Skeletal muscle cell (primary cell): ENCODE data around the gene STAT5B.
"Not testable (repeated sequence)": the region's sequence is repeated elsewhere in the genome, so short reads cannot be mapped to it uniquely, and the experiment has no call there.

Experiments used
- DNase-seq: peaks from one replicate; pipeline ENCODE4 v3.0.0-alpha.2; 2010; ENCODE audit warnings: low read depth
- H3K4me3 ChIP-seq: 2 replicates; pipeline ENCODE4 v1.5.1; 2011; ENCODE audit warnings: low read depth, mild to moderate bottlenecking, control low read depth, low read length, moderate library complexity

The STAT5B gene

GRCh38 chr17:42187833-42188232 lies 88.4 kb downstream of the STAT5B start:
- DNase-seq, result no peak
- H3K4me3 ChIP-seq, result no peak overlapping the region

- not testable (repeated sequence) for H3K4me3 ChIP-seq, DNase-seq
Measured at GRCh38 chr17:42186191-42186590, 90.0 kb downstream of the STAT5B start.

DNA sequence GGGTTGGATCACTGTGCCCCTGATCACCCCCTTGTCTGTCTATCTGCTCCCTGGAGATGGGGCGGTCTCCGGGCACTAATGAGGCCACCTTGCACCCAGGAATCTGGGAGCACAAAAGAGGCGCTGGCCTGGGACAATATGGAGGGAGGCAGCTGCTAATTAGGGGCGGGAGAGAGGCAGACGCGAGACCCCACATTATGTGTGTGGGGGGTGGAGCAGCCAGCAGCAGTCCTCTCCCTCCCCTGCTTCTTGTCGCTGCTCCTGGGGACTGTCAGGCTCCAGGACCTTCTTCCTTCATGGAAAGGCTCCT lies 90.6 kb downstream of the STAT5B start:
- H3K4me3 ChIP-seq, result no peak overlapping the region
- DNase-seq, result no peak

DNA sequence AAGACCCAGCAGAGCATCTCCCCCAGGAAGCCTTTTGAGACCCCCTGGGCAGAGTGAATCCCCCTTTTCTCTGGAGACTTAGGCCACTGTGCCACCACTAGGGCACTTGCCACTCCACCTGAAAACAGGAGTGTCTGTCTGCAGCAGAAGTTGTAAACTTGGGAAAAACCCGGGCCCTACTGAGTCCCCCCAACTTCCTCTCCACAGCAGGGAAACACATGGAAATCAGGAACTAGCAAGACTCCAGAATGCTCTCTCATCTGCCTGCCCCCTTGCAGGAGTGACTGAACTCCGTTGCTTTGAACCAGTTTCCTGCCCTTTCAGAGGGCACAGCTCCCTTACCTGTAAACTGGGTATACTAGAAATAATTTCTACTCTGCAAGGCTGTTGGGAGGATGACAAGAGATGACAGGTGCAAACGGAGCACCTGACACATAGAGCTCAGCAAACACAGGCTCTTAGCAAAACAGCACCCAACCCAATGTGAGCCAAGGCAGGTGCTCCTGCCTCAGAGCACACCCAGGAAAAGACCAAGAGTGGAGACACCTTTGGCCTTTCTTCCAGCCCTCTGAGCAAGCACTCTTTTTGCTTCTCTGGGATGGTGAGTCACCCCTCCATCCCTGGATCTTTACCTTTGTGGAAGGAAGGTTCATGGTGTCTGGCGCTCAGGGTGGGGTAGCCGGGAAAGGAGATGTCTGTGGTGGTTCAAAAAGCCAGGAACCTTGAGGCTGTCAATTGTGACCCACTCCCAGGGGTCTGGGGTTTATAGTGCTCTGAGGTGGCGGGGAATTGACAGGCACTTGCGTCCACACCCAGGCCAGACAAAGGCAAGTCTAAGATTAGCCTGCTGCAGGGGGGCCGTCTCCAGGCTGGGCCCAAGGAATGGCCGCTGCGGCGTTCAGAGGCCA lies 91.2 kb downstream of the STAT5B start, which contains the start of gene HCRT:
Gene HCRT, minus strand, starts transcription at position 740 of the 908 bp plus-strand sequence. Its CDS starts 87 bp downstream, at position 653.
- DNase-seq, result no peak
- H3K4me3 ChIP-seq, result peak within 1 kb of the TSS; percentile 56

DNA sequence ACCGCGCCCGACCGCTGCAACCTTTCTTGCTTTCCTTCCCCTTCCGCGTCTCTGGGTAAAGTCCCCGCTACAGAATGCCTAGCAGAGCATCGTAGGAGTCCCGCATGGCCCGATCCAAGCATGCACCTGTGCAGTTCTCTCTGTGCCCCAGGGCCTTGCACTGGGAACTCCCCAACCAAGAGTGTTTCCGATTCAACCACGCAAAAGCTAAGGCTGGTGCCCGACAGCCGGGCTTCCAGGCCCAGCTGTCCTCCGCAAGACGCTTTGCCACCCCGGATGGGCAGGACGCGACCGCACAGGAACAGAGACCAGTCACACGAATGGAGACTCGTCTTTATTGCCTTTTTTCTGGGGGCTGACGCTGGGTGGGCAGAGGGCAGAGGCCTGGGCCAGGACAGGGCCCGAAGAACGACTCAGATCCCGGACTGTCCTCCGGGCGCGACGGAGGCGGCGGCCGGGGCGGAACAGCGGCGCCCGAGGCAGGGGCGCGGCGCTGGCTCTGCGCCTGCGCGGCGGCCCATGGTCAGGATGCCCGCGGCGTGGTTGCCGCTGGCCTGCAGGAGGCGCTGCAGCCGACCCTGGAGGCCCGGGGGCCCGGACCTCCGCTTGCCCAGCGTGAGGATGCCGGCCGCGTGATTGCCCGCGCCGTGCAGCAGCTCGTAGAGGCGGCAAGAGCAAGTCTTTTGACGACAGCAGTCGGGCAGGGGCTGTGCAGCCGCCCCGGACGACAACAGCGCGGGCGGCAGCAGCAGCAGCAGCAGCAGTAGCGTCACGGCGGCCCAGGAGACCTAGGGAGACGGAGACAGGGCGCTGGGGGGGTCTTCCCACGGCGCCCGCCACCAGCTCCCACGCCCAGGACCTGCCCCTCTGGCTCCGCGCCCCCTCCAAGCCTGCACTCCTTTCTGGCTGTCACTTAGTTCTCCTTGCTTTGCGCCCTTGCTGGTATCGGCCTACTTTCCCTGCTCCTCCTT lies 92.2 kb downstream of the STAT5B start:
- DNase-seq, result peak; percentile 14
- H3K4me3 ChIP-seq, result peak overlapping the region; percentile 56

DNA sequence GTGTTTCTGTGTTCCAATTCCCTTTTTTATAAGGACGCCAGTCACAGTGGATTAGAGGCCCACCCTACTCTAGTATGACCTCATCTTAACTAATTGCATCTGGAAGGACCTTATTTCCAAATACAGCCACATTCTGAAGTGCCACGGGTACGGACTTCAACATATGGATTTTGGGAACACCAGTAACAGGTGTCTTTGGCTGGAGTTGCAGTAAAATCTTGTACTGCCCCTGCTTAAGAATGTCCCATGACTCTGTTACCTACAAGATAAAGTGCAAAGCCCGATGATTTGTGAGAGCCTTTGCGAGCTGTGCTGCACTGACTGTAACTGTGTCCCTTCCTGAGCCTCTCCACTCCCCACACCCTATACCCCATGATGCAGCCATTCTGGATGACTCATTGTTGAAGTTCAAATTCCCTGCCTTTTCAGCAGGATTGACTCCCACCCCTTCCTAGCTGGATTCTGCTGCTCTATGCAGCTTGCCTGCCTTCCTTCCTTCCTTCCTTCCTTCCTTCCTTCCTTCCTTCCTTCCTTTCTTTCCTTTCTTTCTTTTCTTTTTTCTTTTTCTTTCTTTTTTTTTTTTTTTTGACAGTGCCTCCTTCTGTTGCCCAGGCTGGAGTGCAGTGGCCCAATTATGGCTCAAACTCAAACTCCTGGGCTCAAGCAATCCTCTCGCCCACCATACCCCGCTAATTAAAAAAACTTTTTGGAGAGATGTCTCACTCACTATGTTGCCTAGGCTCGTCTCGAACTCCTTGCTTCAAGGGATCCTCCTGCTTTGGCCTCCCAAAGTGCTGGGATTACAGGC lies 93.1 kb downstream of the STAT5B start:
- H3K4me3 ChIP-seq, result peak overlapping the region; percentile 56
- DNase-seq, result no peak

- H3K4me3 ChIP-seq, result no peak overlapping the region
Measured at GRCh38 chr17:42181851-42182207, 94.4 kb downstream of the STAT5B start.

DNA sequence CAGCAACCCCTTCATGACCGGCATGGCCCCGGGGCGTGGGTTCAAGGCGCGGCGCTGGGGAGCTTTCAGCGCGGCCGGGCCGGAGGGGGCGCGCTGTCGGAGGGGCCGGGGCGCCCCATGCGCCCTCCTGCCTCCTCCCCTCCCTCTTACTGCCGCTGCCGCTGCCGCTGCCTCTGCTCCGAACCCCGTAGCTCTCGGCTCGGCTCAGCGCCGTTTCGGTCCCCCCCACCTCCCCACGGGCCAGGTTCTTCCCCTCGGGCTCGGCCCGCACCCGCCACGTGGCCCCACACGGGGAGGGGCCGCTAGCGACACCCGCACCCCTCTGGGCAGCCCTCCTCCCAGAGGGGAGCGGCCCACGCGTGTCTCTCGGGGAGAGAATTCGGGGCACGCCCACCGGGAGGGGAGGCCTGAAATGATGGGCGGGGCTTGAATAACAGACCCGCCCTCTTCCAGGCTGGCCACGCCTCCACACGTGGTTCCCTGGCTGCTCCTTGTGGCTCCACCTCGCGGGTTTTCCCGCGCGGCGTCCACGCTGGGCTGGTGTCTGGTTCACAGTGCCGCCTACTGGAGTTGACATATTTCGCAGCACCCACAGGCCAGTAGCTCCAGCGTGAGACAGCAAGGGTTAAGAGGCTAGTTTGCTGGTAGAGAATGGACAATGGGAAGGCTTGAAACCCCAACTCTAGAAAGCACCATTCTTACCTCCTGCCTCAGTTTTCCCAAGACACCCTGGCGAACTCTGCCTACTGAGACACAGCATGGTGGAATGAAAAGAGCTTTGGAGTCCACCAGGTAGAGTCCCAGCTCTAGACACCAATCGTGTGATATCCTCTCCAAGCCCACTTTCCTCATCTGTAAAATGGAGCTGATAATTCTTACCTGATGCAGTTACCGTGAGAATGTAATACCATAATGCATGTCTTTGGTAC lies 95.0 kb downstream of the STAT5B start, which contains the start of gene KCNH4:
Gene KCNH4, minus strand, starts transcription at position 221 of the 929 bp plus-strand sequence. Its CDS starts 197 bp downstream, at position 24.
- peak within 1 kb of the TSS; percentile 34 for H3K4me3 ChIP-seq
- DNase-seq, result peak; percentile 21

More at GRCh38 chr17:42181851-42182207, 94.4 kb downstream of the STAT5B start:
- no peak for DNase-seq

DNA sequence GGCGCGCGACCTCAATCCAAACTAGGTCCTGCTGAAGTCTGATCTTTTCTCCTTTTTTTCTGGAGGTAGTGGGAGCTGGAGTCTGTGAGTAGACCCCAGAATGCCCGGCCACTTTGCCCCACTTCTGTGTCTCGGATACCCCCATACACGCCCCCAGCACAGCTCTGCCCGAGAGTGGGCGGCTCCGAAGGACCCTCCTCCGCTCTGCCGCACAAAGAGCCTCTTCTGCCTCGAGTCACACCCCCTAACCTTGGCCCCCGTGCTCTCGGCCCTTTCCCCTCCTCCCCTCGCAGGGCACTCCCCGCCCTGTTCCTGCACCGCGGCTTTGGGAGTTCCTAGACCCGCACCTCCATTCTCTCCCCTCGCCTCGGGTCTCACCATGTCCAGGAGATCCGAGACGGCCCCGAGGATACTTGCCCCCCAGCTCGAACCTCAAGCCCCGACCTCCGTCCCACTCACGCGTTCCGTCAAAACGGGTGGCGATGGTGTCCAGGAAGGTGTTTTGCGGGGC lies 95.7 kb downstream of the STAT5B start:
- DNase-seq, result no peak
- H3K4me3 ChIP-seq, result peak overlapping the region; percentile 34

DNA sequence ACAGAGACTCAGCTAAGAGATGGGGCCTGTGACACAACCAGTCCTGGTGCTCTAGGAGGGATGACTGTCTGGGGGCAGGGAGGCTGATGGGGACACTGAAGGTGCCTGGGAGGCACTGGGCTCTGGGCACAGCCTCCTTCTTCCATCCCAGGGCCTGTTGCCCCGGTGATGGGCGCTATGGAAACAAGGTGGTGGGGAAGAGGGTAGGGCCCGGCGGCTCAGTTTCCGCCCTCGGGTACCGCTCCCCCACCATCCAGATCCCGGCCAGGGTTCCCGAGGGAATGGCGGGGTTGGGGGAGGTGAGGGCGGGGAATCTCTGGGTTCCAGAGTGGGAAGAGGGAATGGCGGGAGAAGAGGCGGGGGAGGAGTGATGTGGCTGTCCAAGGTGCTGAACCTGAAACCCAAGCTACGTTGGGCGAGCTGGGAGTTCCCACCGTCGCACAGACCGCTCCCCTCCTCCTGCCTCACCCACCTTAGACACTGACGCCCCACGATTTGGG lies 96.2 kb downstream of the STAT5B start:
- H3K4me3 ChIP-seq, result no peak overlapping the region
- no peak for DNase-seq

DNA sequence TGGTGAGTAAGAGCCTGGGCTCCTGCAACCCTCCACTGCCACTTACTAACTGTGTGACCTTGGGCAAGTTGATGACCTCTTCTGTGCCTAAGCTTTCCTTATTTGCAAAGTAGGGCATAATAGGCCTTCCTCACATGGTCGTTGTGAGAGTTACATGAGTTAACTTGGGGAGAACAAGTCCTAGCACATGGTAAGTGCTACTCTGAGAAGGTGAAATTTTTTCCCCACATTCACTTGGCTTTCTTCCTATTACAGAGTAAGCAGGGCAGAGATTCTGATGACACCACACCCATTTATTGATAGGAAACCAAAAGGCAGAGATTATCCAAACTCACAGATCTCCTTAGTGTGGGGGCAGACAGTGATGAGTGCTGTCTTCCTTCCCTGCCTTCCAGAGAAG lies 96.9 kb downstream of the STAT5B start:
- H3K4me3 ChIP-seq, result no peak overlapping the region
- DNase-seq, result no peak

- H3K4me3 ChIP-seq, result no peak overlapping the region
- DNase-seq, result no peak
Measured at GRCh38 chr17:42178817-42179216, 97.4 kb downstream of the STAT5B start.

DNA sequence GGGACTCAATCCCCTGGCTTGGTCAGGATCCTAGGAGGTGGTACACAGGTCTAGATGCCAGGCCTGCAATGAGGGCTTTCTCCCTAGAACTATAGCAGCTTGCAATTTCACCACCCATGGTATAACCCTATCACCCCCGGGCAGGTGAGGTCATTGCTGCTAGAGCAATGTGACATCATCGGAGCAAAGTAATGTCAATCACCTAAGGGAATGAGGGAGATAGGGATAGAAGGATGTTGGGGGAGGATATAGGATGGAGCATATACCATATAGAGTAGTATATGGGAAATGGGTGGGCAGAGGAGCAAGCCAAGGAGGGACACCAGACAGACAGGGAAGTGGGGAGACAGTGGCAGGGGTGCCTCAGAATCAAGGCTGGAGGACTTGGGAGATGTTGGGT lies 98.5 kb downstream of the STAT5B start:
- no peak for DNase-seq
- no peak overlapping the region for H3K4me3 ChIP-seq

DNA sequence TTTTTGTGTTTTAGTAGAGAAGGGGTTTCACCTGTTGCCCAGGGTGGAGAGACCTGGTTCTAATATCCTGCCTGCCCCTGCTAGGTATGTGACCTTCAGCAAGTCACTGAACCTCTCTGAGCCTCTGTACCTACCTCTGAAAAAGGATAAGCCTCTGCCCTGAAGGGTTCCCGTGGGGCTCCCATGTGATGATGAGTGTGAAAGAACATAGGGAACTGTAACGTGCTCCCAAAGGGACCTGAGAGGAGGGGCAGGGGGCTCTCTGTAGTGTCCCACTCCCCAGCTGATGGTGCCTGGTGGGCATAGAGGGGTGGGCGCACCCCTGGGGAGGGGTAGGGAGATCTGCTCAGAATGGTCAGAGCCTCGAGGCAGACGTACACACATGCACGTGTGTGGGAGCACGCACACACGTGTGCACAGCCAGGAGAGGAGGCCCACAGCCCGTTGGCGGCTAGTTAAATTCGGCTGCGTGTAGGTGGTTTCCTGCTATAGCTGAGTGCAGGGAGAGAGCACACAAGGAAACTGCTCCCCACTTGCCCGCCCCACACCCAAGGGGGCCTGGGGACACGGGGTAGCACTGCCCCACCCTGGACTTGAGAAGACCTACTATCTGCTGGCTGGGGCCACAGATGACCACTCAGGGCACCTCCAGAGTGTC lies 101.9 kb downstream of the STAT5B start:
- no peak overlapping the region for H3K4me3 ChIP-seq
- DNase-seq, result no peak

GRCh38 chr17:42171831-42172230 lies 104.4 kb downstream of the STAT5B start:
- DNase-seq, result no peak
- no peak overlapping the region for H3K4me3 ChIP-seq

DNA sequence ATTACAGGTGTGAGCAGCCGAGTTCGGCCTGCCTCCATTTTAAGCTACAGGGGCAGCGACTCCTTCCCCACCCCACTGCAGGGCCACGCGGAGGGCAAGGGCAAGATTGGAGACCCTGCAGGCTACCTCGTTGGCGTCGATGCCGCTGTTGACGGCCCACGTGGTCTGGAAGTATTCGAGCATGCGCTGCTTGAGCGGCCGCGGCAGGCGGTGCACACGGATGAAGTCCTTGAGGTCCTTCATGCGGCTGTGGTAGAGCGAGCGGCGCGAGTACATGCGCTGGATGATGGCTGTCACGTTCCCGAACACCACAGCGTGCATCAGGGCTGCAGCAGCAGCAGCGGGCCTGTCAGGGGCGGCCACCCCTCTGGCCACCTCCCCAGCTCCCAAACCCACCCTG lies 106.8 kb downstream of the STAT5B start:
- H3K4me3 ChIP-seq, result no peak overlapping the region
- no peak for DNase-seq

DNA sequence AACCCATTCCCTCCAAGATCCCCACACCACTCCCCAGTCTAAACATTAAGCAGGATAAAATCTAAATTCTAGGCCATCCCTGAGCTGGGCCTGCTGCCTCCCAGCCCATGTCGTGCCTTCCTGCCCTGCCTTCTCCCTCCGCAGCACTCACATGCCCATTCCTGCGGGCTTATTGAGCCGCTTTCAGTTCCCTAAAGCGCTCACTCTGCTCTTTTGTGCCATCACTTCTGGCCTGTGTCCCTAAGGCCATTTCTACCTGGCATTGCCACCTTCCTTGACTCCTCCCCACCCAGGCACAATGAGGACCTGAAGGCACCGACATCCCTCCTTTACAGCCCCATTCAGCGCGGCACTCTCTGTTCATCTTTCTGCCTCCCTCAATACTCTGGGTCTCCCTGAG lies 108.4 kb downstream of the STAT5B start:
- H3K4me3 ChIP-seq, result no peak overlapping the region
- no peak for DNase-seq
